Endothelial cell of umbilical vein (primary cell): ENCODE data around the gene TMEM178A.

Source experiments
- CTCF ChIP-seq, 2 donors: IDR thresholded peaks; 1 replicate in 1 of 2; 2 replicates in 1 of 2; pipeline ENCODE4 v1.5.1; 2011; ENCODE audit warnings: low read length in 2 of 2, mild to moderate bottlenecking in 2 of 2, moderate library complexity in 2 of 2, control low read depth in 1 of 2, inconsistent platforms in 1 of 2, low read depth in 1 of 2; ENCODE audit not compliant: insufficient read depth in 1 of 2; ENCODE audit errors: extremely low read depth in 1 of 2
- TF ChIP-seq, protein P1 (sequence below): IDR thresholded peaks from 2 replicates; pipeline ENCODE4 v1.6.1; 2011; ENCODE audit not compliant: insufficient read depth, insufficient read length

GRCh38 chr2:39701137-39701536, 35.4 kb downstream of the TMEM178A start:
- TF ChIP-seq CTCF (IDR thresholded peaks at IDR 0.05; ENCODE audit: extremely low read depth in 1 of 2, insufficient read depth in 1 of 2, low read depth in 1 of 2, low read length in 2 of 2), result no peak
- TF ChIP-seq, protein P1, sequence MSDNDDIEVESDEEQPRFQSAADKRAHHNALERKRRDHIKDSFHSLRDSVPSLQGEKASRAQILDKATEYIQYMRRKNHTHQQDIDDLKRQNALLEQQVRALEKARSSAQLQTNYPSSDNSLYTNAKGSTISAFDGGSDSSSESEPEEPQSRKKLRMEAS, result no peak
